Sciatic nerve (tissue), 2 donors: ENCODE measurements around the gene C6orf52. TPM values are rescaled to one million over a fixed set of nuclear protein-coding genes. Genes with fewer than 3 reads are reported as not detected.
"Not testable (repeated sequence)": the region's sequence is repeated elsewhere in the genome, so short reads cannot be mapped to it uniquely, and the experiment has no call there.

Experiments used
- ATAC-seq: fragments of 200-7000 bp; cut with Tn5 transposase; one replicate; pipeline ENCODE4 v1.9.1; 2020; ENCODE audit warnings: mild to moderate bottlenecking, moderate library complexity
- DNase-seq: peaks from one replicate; pipeline ENCODE4 v3.0.0-alpha.2; 2020; ENCODE audit warnings: low spot score
- intact Hi-C: fragments of 100-400 bp; cut with DNase I; formaldehyde crosslinking; loops from one replicate; pipeline ENCODE4 v1.14.2; 2022
- total RNA-seq: library from RNA; stranded (reverse); fragmentation: NEBNext Ultra II Directional; extraction: Animal tissue kit (Norgen Biotek cat#: 25700); gene quantifications from one replicate; pipeline ENCODE4 v1.2.1, GENCODE V29; 2021
- donor health status: DM: no; HTN: no; CAD: no.
- donor health status: DM: no; HTN: no; CAD: no.

Gene C6orf52
- total RNA-seq, 1 donor from 2014 or later: 1.1 TPM

- intact Hi-C loops: no loop called here
- DNase-seq (no peak), ATAC-seq (no peak)
These were observed 25.0 kb upstream of the C6orf52 start for GRCh38 chr6:10719296-10719963.

GRCh38 chr6:10713962-10714361 lies 19.5 kb upstream of the C6orf52 start:
- DNase-seq (no peak), ATAC-seq (no peak)

GRCh38 chr6:10696655-10697054 lies 2.2 kb upstream of the C6orf52 start:
- intact Hi-C loops: loop anchor here (10.0 kb wide), 1 partner anchor 48 kb away; the partner anchor contains the start of gene TMEM14B
- ATAC-seq: no peak
- DNase-seq: no peak

More at GRCh38 chr6:10713962-10714361, 19.5 kb upstream of the C6orf52 start:
- intact Hi-C loops: no loop called here

GRCh38 chr6:10695086-10695657 lies 756 bp upstream of the C6orf52 start:
- intact Hi-C loops: loop anchor here (10.0 kb wide), 1 partner anchor 50 kb away; the partner anchor contains the start of gene TMEM14B
- ATAC-seq (no peak), DNase-seq (no peak)

- DNase-seq: no peak
- intact Hi-C loops: loop anchor here (10.0 kb wide), 1 partner anchor 52 kb away; the partner anchor contains the start of gene TMEM14B
- ATAC-seq: no peak
These were observed 1.4 kb downstream of the C6orf52 start for GRCh38 chr6:10692965-10693538.

- intact Hi-C loops: loop anchor here (10.0 kb wide), 1 partner anchor 54 kb away; the partner anchor contains the start of gene TMEM14B
- ATAC-seq: no peak
These were observed 3.6 kb downstream of the C6orf52 start for GRCh38 chr6:10690651-10691445.

GRCh38 chr6:10687582-10687981 lies 6.8 kb downstream of the C6orf52 start:
- intact Hi-C loops: no loop called here
- DNase-seq: no peak
- no peak for ATAC-seq

More at GRCh38 chr6:10690651-10691445, 3.6 kb downstream of the C6orf52 start:
- DNase-seq: no peak

- ATAC-seq (no peak), DNase-seq (no peak)
- intact Hi-C loops: no loop called here
These were observed 7.5 kb downstream of the C6orf52 start for GRCh38 chr6:10686901-10687300.

GRCh38 chr6:10685092-10685915 lies 9.1 kb downstream of the C6orf52 start:
- DNase-seq (no peak), ATAC-seq (no peak)
- intact Hi-C loops: no loop called here

GRCh38 chr6:10684618-10685017 lies 9.8 kb downstream of the C6orf52 start:
- ATAC-seq (no peak), DNase-seq (no peak)
- intact Hi-C loops: no loop called here

- intact Hi-C loops: no loop called here
- DNase-seq: no peak
- ATAC-seq: no peak
These were observed 11.9 kb downstream of the C6orf52 start for GRCh38 chr6:10682355-10682988.

GRCh38 chr6:10681795-10682194 lies 12.6 kb downstream of the C6orf52 start:
- ATAC-seq: no peak
- intact Hi-C loops: no loop called here

GRCh38 chr6:10678456-10678855 lies 16.0 kb downstream of the C6orf52 start:
- intact Hi-C loops: no loop called here
- ATAC-seq: no peak
- no peak for DNase-seq

More at GRCh38 chr6:10681795-10682194, 12.6 kb downstream of the C6orf52 start:
- no peak for DNase-seq

GRCh38 chr6:10676403-10676802 lies 18.0 kb downstream of the C6orf52 start:
- intact Hi-C loops: no loop called here
- DNase-seq: no peak
- no peak for ATAC-seq

GRCh38 chr6:10668126-10668917 lies 26.1 kb downstream of the C6orf52 start:
- intact Hi-C loops: no loop called here
- DNase-seq (no peak), ATAC-seq (no peak)

- ATAC-seq, DNase-seq, intact Hi-C loops: not testable (repeated sequence)
These were observed 28.8 kb downstream of the C6orf52 start for GRCh38 chr6:10665595-10665994.

- DNase-seq (no peak), ATAC-seq (no peak)
These were observed 31.7 kb downstream of the C6orf52 start for GRCh38 chr6:10662742-10663141.

More at GRCh38 chr6:10662742-10663141, 31.7 kb downstream of the C6orf52 start:
- intact Hi-C loops: no loop called here
